Measurements from ENCODE around the gene OGFR.

OGFR gene

DNA sequence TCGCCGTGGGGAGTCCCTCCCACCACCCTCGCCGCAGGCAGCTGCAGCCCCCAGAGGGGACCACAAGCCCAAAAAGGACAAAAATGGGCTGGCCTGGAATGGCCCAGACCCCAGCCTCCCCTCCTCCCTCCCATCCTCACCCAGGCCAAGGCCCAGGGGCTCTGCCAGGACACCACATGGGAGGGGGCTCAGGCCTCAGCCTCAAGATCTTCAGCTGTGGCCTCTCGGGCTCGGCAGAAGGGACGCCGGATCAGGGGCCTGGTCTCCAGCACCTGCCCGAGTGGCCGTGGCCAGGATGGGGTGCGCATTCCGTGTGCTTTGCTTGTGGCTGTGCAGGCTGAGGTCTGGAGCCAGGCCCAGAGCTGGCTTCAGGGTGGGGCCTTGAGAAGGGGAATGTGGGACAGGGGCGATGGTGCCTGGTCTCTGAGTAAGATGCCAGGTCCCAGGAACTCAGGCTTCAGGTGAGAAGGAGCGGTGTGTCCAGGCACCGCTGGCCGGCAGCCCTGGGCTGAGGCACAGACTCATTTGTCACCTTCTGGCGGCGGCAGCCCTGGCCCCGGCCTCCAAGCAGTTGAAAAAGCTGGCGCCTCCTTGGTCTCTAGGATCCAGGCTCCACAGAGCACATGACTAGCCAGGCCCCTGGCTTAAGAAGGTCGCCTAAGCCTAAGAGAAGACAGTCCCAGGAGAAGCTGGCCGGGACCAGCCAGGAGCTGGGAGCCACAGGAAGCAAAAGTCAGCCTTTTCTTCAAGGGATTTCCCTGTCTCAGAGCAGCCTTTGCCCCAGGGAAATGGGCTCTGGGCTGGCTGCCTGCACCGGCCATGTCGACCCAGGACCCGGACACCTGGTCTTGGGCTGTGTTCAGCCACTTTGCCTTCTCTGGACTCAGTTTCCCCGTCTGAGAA is 43.5 kb upstream of the OGFR start:
- DNase-seq (ENCODE audit: low read depth): no peak
- H3K4me3 ChIP-seq (ENCODE audit: low read length): no peak overlapping the region
- TF ChIP-seq, protein P1, sequence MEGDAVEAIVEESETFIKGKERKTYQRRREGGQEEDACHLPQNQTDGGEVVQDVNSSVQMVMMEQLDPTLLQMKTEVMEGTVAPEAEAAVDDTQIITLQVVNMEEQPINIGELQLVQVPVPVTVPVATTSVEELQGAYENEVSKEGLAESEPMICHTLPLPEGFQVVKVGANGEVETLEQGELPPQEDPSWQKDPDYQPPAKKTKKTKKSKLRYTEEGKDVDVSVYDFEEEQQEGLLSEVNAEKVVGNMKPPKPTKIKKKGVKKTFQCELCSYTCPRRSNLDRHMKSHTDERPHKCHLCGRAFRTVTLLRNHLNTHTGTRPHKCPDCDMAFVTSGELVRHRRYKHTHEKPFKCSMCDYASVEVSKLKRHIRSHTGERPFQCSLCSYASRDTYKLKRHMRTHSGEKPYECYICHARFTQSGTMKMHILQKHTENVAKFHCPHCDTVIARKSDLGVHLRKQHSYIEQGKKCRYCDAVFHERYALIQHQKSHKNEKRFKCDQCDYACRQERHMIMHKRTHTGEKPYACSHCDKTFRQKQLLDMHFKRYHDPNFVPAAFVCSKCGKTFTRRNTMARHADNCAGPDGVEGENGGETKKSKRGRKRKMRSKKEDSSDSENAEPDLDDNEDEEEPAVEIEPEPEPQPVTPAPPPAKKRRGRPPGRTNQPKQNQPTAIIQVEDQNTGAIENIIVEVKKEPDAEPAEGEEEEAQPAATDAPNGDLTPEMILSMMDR (conservative IDR thresholded peaks at IDR 0.05; ENCODE audit: low read length): no peak

DNA sequence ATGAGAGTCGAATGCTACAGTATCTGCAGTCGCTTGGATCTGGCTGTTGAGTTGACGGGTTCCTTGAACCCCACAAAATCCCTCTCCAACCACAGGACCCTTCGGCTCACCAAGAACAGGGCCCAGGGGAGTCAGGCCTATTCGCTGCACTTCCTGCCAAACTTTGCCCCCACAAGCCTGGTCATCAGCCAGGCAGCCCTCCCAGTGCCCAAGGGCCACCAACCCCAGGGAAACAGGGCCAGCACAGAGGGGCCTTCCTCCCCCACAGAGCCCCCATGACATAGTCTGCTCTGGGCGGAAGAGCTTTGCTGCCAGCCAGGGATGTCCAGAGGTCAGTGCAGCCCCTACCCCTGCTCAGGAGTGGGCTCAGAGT is 42.9 kb upstream of the OGFR start:
- H3K4me3 ChIP-seq (ENCODE audit: low read length): no peak overlapping the region
- TF ChIP-seq, protein P1 (conservative IDR thresholded peaks at IDR 0.05; ENCODE audit: low read length): no peak
- DNase-seq (ENCODE audit: low read depth): no peak

DNA sequence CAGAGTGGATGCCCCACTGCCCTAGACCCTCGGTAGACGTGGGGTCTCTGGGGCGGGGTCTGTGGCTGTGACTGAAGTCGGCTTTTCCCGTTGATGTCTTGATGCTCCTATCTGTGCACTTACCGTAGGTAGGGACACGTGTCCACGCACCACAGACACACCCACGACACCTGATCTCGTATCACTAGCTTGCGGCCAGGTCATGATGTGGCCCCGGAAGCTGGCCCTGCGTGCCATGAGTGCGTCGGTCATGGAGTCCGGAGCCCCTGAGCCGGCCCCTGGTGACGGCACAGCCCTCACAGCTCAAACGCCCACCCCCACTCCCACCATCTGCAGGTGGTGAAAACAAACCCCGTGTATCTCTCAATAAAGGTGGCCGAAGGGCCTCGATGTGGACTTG is 42.3 kb upstream of the OGFR start:
- H3K4me3 ChIP-seq (ENCODE audit: low read length): no peak overlapping the region
- TF ChIP-seq, protein P1 (conservative IDR thresholded peaks at IDR 0.05; ENCODE audit: low read length): no peak
- no peak for DNase-seq (ENCODE audit: low read depth)

DNA sequence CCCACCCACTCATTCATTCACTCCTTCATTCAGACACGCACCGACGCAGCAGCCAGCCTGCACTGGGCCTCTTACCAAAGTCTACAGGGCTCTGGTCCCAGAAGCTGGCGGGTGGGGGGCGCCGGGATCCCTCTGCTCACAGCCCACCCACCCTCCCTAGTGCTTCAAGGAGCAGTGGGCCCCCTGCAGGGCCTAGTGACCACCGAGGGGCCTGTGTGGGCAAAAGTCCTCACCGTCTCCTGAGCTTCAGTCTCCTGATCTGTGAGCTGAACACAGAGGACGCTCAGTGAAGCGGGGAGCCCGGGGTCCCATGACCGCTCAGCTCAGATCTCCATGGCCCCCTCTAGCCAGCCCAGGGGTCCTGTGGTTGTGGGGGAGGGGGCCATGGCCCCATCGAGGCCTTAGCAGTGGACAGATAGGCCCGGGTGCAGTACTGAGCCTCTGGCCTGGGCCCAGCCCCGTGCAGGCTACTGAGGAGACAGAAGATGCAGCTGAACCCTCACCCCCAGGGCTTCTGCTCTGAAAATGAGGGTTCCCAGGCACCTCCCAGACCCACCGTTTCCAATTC is 41.8 kb upstream of the OGFR start:
- DNase-seq (ENCODE audit: low read depth): no peak
- TF ChIP-seq, protein P1 (conservative IDR thresholded peaks at IDR 0.05; ENCODE audit: low read length): no peak
- no peak overlapping the region for H3K4me3 ChIP-seq (ENCODE audit: low read length)

DNA sequence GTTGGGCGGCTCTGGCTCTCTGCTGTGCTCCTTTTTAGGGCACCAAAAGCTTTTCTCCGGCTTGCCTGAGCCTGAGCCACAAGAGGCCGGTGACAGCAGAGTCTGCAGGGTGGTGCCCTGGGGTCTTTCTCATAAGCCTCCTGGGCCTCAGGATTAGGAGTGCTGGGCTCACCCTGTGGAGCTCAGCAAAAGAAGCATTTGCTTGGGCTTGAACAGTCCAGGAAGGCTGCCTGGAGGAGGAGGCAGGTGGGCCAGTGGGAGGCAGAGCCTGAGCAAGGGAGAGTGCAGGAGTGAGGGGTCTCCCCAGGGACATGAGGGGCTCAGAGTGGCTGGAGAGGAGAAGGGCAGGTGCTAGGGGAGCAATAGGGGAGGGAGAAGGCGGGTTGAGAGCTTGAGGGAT is 41.2 kb upstream of the OGFR start:
- no peak for DNase-seq (ENCODE audit: low read depth)
- H3K4me3 ChIP-seq (ENCODE audit: low read length): no peak overlapping the region
- TF ChIP-seq, protein P1 (conservative IDR thresholded peaks at IDR 0.05; ENCODE audit: low read length): no peak

DNA sequence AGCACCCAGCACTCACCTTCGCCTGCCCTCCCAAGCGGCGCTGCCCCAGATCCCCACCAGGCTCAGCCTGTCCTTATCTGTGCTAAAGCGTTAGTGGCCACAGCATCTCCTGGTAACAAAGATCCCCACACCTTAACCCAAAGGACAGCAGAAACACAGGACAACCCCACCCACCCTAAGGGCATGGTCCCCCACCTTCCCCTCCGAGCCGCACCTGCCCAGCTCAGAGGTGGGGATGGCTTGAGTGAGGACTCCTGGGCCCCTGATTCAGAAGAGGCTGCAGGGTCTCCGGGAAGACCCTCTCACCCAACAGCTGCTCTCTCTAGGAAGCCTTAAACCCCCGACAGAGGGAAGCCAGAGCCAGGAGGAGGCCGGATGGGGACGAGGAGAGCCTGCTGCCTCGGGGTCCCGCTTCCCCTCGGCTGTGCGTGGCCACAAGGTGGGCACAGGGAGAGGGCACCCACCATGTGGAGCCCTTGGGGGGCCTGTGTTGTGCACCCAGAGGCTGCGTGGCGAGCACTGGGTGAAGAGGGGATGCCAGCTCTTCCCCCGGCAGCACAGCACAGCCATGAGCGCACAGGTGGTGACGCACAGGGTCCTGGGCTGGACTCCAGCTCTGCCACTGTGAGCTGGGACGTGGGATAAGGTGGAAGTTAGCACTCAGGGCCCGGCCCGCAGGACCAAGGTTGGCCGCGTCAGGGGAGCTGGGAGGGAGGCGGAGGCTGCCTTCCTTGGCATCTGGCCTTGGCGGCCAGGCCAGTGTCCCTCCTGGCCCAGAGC is 40.3 kb upstream of the OGFR start:
- TF ChIP-seq, protein P1 (conservative IDR thresholded peaks at IDR 0.05; ENCODE audit: low read length): no peak
- DNase-seq (ENCODE audit: low read depth): no peak
- no peak overlapping the region for H3K4me3 ChIP-seq (ENCODE audit: low read length)

Data from AG10803 (cell line).